ENCODE data around the gene SPNS3. TPM values are rescaled to one million over a fixed set of nuclear protein-coding genes. Genes with fewer than 3 reads are reported as not detected.

Gene SPNS3
- total and polyA plus RNA-seq, 10 of the 15 experiments (the other 5 are each of a cell fraction or from before 2014, with no cell fraction given) = 0.16 to 2.6 (median 0.97) TPM

DNA sequence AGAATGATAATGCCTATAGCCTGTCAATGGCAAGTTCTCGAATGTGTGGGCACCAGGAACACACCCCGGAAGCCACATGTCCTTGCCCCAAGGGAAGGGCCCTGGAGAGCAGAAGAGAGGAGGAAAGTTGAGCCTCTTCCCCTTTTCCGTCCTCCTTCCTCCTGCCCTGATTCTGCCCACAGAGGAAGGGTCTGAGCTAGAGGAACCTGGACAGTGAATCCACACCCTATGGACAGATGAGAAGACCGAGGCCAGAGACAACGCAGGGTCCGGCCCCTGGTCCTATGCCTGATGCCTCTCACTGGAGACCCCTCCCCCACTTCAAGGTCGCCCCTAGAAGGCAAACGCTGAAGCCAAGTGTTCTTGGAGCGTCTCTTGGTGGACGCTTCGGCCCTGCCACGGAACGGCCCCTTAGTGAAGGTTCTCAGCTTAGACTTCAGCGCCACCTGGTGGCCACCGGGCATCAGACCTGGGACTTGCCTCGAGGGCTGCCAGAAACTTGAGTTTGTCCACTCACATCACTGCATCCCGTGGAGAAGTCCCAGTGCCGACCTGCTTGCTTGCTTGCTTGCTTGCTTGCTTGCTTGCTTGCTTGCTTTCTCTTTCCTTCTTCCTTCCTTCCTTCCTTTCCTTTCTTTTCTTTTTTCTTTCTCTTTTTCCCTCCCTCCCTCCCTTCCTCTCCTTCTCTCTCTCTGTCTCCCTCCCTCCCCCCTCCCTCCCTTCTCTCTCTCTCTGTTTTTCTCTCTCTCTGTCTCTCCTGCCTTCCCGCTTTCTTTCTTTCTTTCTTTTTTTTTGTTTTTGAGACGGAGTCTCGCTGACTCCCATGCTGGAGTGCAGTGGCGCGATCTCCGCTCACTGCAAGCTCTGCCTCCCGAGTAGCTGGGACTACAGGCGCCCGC, 20.6 kb upstream of the SPNS3 start (continued):
- TF ChIP-seq NBN (IDR thresholded peaks at IDR 0.05) (peak; percentile 74), DPF2 (IDR thresholded peaks at IDR 0.05) (peak; percentile 43; the same call in 1 of the 2 replicates), ZNF217 (IDR thresholded peaks at IDR 0.05) (peak; percentile 74; the same call in 1 of the 2 replicates), RUNX3 (IDR thresholded peaks at IDR 0.05; ENCODE audit: low read length) (peak; percentile 36), NFXL1 (IDR thresholded peaks at IDR 0.05; ENCODE audit: borderline replicate concordance) (no peak), MYC (IDR thresholded peaks at IDR 0.05; ENCODE audit: insufficient read depth, insufficient read length, insufficient replicate concordance, low read length, severe bottlenecking) (no peak), SIN3A (IDR thresholded peaks at IDR 0.05; ENCODE audit: low read depth, low read length) (no peak), BCL3 (IDR thresholded peaks at IDR 0.05; ENCODE audit: borderline replicate concordance, insufficient read depth, low read depth, low read length, poor library complexity, severe bottlenecking) (no peak), IRF4 (IDR thresholded peaks at IDR 0.05; ENCODE audit: low read depth, low read length) (peak; percentile 37; the same call in 1 of the 2 replicates), NFIC (IDR thresholded peaks at IDR 0.05; ENCODE audit: low read depth, low read length) (no peak), SUZ12 (IDR thresholded peaks at IDR 0.05; ENCODE audit: unreplicated experiment) (no peak), BRCA1 (IDR thresholded peaks at IDR 0.05; ENCODE audit: low read depth, low read length) (no peak), CEBPB (IDR thresholded peaks at IDR 0.05; ENCODE audit: borderline replicate concordance in 1 of 2, low read depth in 2 of 2, low read length in 2 of 2) (no peak), SPI1 (IDR thresholded peaks at IDR 0.05; ENCODE audit: borderline replicate concordance, insufficient read depth, low read depth, low read length) (peak; percentile 70), HDAC2 (IDR thresholded peaks at IDR 0.05) (no peak), CREB1 (IDR thresholded peaks at IDR 0.05; ENCODE audit: low read depth) (no peak), STAT3 (IDR thresholded peaks at IDR 0.05; ENCODE audit: low read depth, low read length) (no peak), JUND (IDR thresholded peaks at IDR 0.05; ENCODE audit: low read depth, low read length) (no peak)
- TF ChIP-seq, protein P1, sequence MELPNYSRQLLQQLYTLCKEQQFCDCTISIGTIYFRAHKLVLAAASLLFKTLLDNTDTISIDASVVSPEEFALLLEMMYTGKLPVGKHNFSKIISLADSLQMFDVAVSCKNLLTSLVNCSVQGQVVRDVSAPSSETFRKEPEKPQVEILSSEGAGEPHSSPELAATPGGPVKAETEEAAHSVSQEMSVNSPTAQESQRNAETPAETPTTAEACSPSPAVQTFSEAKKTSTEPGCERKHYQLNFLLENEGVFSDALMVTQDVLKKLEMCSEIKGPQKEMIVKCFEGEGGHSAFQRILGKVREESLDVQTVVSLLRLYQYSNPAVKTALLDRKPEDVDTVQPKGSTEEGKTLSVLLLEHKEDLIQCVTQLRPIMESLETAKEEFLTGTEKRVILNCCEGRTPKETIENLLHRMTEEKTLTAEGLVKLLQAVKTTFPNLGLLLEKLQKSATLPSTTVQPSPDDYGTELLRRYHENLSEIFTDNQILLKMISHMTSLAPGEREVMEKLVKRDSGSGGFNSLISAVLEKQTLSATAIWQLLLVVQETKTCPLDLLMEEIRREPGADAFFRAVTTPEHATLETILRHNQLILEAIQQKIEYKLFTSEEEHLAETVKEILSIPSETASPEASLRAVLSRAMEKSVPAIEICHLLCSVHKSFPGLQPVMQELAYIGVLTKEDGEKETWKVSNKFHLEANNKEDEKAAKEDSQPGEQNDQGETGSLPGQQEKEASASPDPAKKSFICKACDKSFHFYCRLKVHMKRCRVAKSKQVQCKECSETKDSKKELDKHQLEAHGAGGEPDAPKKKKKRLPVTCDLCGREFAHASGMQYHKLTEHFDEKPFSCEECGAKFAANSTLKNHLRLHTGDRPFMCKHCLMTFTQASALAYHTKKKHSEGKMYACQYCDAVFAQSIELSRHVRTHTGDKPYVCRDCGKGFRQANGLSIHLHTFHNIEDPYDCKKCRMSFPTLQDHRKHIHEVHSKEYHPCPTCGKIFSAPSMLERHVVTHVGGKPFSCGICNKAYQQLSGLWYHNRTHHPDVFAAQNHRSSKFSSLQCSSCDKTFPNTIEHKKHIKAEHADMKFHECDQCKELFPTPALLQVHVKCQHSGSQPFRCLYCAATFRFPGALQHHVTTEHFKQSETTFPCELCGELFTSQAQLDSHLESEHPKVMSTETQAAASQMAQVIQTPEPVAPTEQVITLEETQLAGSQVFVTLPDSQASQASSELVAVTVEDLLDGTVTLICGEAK (IDR thresholded peaks at IDR 0.05; ENCODE audit: borderline replicate concordance) = no peak; the same call in 1 of the 2 replicates
- TF ChIP-seq, protein P2, sequence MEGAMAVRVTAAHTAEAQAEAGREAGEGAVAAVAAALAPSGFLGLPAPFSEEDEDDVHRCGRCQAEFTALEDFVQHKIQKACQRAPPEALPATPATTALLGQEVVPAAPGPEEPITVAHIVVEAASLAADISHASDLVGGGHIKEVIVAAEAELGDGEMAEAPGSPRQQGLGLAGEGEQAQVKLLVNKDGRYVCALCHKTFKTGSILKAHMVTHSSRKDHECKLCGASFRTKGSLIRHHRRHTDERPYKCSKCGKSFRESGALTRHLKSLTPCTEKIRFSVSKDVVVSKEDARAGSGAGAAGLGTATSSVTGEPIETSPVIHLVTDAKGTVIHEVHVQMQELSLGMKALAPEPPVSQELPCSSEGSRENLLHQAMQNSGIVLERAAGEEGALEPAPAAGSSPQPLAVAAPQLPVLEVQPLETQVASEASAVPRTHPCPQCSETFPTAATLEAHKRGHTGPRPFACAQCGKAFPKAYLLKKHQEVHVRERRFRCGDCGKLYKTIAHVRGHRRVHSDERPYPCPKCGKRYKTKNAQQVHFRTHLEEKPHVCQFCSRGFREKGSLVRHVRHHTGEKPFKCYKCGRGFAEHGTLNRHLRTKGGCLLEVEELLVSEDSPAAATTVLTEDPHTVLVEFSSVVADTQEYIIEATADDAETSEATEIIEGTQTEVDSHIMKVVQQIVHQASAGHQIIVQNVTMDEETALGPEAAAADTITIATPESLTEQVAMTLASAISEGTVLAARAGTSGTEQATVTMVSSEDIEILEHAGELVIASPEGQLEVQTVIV (IDR thresholded peaks at IDR 0.05; ENCODE audit: borderline replicate concordance, partially characterized antibody) = no peak
- TF ChIP-seq, protein P3, sequence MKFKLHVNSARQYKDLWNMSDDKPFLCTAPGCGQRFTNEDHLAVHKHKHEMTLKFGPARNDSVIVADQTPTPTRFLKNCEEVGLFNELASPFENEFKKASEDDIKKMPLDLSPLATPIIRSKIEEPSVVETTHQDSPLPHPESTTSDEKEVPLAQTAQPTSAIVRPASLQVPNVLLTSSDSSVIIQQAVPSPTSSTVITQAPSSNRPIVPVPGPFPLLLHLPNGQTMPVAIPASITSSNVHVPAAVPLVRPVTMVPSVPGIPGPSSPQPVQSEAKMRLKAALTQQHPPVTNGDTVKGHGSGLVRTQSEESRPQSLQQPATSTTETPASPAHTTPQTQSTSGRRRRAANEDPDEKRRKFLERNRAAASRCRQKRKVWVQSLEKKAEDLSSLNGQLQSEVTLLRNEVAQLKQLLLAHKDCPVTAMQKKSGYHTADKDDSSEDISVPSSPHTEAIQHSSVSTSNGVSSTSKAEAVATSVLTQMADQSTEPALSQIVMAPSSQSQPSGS (IDR thresholded peaks at IDR 0.05; ENCODE audit: low read length) = no peak
